ENCODE results near the gene SLC35F3.

Gene SLC35F3

DNA sequence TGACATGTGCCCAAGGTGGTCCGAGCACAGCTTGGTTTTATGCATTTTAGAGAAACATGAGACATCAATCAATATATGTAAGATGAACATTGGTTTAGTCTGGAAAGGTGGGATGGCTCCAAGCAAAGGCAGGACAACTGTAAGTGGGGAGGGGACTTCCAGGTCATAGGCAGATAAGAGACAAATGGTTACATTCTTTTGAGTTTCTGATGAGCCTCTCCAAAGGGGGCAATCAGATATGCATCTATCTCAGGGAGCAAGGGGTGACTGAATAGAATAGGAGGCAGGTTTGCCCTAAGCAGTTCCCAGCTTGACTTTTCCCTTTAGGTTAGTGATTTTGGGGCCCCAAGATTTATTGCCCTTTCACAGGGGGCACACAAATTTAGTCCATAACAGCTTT, 374.5 kb downstream of the SLC35F3 start:
- TF ChIP-seq TAF1 (IDR thresholded peaks at IDR 0.05; ENCODE audit: borderline replicate concordance, insufficient read depth, low read length) (no peak), POLR2AphosphoS5 (IDR thresholded peaks at IDR 0.05; ENCODE audit: low read depth, low read length) (no peak), SIN3A (IDR thresholded peaks at IDR 0.05; ENCODE audit: borderline replicate concordance, insufficient read depth, low read length) (no peak), FOXP2 (optimal IDR thresholded peaks at IDR 0.05; ENCODE audit: borderline replicate concordance, extremely low read depth, extremely low read length, insufficient read depth) (no peak)
- TF ChIP-seq, protein P1, sequence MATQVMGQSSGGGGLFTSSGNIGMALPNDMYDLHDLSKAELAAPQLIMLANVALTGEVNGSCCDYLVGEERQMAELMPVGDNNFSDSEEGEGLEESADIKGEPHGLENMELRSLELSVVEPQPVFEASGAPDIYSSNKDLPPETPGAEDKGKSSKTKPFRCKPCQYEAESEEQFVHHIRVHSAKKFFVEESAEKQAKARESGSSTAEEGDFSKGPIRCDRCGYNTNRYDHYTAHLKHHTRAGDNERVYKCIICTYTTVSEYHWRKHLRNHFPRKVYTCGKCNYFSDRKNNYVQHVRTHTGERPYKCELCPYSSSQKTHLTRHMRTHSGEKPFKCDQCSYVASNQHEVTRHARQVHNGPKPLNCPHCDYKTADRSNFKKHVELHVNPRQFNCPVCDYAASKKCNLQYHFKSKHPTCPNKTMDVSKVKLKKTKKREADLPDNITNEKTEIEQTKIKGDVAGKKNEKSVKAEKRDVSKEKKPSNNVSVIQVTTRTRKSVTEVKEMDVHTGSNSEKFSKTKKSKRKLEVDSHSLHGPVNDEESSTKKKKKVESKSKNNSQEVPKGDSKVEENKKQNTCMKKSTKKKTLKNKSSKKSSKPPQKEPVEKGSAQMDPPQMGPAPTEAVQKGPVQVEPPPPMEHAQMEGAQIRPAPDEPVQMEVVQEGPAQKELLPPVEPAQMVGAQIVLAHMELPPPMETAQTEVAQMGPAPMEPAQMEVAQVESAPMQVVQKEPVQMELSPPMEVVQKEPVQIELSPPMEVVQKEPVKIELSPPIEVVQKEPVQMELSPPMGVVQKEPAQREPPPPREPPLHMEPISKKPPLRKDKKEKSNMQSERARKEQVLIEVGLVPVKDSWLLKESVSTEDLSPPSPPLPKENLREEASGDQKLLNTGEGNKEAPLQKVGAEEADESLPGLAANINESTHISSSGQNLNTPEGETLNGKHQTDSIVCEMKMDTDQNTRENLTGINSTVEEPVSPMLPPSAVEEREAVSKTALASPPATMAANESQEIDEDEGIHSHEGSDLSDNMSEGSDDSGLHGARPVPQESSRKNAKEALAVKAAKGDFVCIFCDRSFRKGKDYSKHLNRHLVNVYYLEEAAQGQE (IDR thresholded peaks at IDR 0.05; ENCODE audit: insufficient read depth in 1 of 2, low read depth in 2 of 2, low read length in 2 of 2), result no peak

DNA sequence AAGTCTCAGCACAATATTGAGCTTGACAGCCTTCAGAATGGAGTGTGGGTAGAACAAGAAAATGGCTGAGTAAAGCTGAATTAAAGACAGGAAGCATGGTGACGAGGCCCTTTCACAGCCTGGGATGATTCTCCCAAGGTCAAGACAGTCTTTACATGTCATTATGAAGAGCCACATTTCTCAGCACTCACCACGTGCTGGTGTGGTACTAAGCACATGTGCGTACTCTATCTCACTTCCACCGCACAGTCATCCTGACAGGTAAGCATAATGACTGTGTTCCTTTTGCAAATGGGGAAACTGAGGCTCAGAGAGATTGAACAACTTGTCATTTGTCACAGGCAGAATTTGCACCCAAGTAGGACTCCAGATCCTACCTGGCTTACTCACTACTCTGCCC, 376.0 kb downstream of the SLC35F3 start:
- TF ChIP-seq FOXP2 (optimal IDR thresholded peaks at IDR 0.05; ENCODE audit: borderline replicate concordance, extremely low read depth, extremely low read length, insufficient read depth), result no peak
- no peak for TF ChIP-seq TAF1 (IDR thresholded peaks at IDR 0.05; ENCODE audit: borderline replicate concordance, insufficient read depth, low read length)
- TF ChIP-seq SIN3A (IDR thresholded peaks at IDR 0.05; ENCODE audit: borderline replicate concordance, insufficient read depth, low read length), result no peak
- TF ChIP-seq POLR2AphosphoS5 (IDR thresholded peaks at IDR 0.05; ENCODE audit: low read depth, low read length), result no peak
- TF ChIP-seq, protein P1 (IDR thresholded peaks at IDR 0.05; ENCODE audit: insufficient read depth in 1 of 2, low read depth in 2 of 2, low read length in 2 of 2), result no peak

DNA sequence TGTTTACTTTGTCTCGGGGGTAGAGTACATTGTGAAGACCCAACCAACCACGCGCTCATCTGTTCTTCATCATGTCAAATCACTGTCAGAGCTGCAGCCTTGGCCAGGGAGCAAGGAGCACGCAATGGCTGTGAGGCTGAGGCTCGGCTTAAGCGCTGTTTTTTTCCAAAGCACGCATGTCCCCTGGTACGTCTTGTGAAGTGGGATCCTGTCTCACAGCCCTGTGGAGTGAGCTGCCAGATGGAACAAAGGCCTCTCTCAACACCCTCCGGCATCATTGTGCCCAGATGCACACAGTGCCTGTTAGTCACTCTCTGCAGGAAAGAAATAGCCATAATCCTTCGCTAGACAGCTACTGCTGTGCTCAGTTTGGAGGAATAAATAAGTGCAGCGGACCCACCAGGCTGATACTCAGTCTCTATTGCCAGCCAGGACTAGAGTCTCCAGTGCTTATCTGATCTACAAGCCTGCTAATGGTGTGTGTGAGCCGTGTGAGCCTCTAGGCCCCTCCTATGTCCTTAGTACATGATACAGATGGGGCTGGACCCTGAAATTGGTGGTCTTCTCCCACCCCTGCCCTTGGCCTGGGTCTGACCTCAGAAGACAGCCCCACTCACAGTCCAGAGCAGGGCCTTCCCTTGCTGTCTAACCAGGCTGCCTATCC, 377.5 kb downstream of the SLC35F3 start:
- TF ChIP-seq POLR2AphosphoS5 (IDR thresholded peaks at IDR 0.05; ENCODE audit: low read depth, low read length) (no peak), TAF1 (IDR thresholded peaks at IDR 0.05; ENCODE audit: borderline replicate concordance, insufficient read depth, low read length) (no peak), FOXP2 (optimal IDR thresholded peaks at IDR 0.05; ENCODE audit: borderline replicate concordance, extremely low read depth, extremely low read length, insufficient read depth) (no peak), SIN3A (IDR thresholded peaks at IDR 0.05; ENCODE audit: borderline replicate concordance, insufficient read depth, low read length) (no peak)
- TF ChIP-seq, protein P1 (IDR thresholded peaks at IDR 0.05; ENCODE audit: insufficient read depth in 1 of 2, low read depth in 2 of 2, low read length in 2 of 2), result no peak

DNA sequence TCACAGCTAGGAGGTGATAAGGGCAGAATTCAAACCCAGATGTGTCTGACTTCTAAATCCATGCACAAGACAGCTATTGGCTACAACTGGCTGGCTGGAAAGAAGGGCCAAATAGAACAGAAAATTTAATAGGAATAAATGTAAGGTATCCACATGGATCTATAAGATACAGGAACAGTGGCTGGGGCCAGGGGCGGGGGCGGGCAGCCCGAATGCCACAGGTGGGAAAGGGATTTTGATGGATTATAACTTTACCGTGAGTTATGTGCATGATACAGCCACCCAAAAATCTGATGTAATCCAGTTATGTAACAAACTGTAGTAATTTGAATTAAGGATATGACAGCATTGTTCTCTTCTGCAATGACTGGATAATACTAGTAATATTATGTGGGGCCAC, 381.7 kb downstream of the SLC35F3 start:
- TF ChIP-seq TAF1 (IDR thresholded peaks at IDR 0.05; ENCODE audit: borderline replicate concordance, insufficient read depth, low read length) (no peak), POLR2AphosphoS5 (IDR thresholded peaks at IDR 0.05; ENCODE audit: low read depth, low read length) (no peak), SIN3A (IDR thresholded peaks at IDR 0.05; ENCODE audit: borderline replicate concordance, insufficient read depth, low read length) (no peak), FOXP2 (optimal IDR thresholded peaks at IDR 0.05; ENCODE audit: borderline replicate concordance, extremely low read depth, extremely low read length, insufficient read depth) (no peak)
- TF ChIP-seq, protein P1 (IDR thresholded peaks at IDR 0.05; ENCODE audit: insufficient read depth in 1 of 2, low read depth in 2 of 2, low read length in 2 of 2), result no peak

Data from PFSK-1 (cell line).